DOHH2 (cell line): Measurements from ENCODE around the gene TESK2.
A peak's percentile ranks its signal among the peaks of the same experiment; 100 is the strongest.

Experiments used
- H3F3A ChIP-seq: fragments of 200-600 bp; sonication (generic), shearing (Covaris generic); 2 replicates; pipeline ENCODE4 v1.6.0; 2016; ENCODE audit warnings: antibody characterized with exemption, mild to moderate bottlenecking; ENCODE audit not compliant: control insufficient read depth, insufficient read depth
- H3K27ac ChIP-seq: fragments of 200-600 bp; sonication (generic); 2 replicates; pipeline ENCODE4 v1.5.1; 2014; ENCODE audit warnings: low read depth, mild to moderate bottlenecking, low read length, moderate library complexity
- H3K27me3 ChIP-seq: fragments of 200-600 bp; sonication (generic); 2 replicates; pipeline ENCODE4 v1.6.1; 2014; ENCODE audit warnings: mild to moderate bottlenecking, low read length, mixed read lengths; ENCODE audit not compliant: control insufficient read depth
- H3K36me3 ChIP-seq: fragments of 200-600 bp; sonication (generic); 2 replicates; pipeline ENCODE4 v1.6.1; 2014; ENCODE audit warnings: mild to moderate bottlenecking, low read length, moderate library complexity, mixed read lengths; ENCODE audit not compliant: control insufficient read depth
- H3K4me1 ChIP-seq: fragments of 200-600 bp; sonication (generic); 2 replicates; pipeline ENCODE4 v1.6.1; 2014; ENCODE audit warnings: mild to moderate bottlenecking, low read length, mixed read lengths; ENCODE audit not compliant: control insufficient read depth
- H3K4me2 ChIP-seq: fragments of 200-600 bp; sonication (generic); 2 replicates; pipeline ENCODE4 v1.6.0; 2014; ENCODE audit warnings: mild to moderate bottlenecking, low read length, moderate library complexity
- H3K4me3 ChIP-seq: fragments of 200-600 bp; sonication (generic); 2 replicates; pipeline ENCODE4 v1.5.1; 2014; ENCODE audit warnings: mild to moderate bottlenecking, low read length, mixed read lengths
- H3K79me2 ChIP-seq: fragments of 200-600 bp; sonication (generic); 2 replicates; pipeline ENCODE4 v1.6.1; 2014; ENCODE audit warnings: mild to moderate bottlenecking, low read length, mixed read lengths; ENCODE audit not compliant: control insufficient read depth
- H3K9me2 ChIP-seq: fragments of 200-600 bp; sonication (generic); replicated peaks from 2 replicates; pipeline ENCODE4 v1.6.1; 2014; ENCODE audit warnings: mild to moderate bottlenecking, low read length, mixed read lengths; ENCODE audit not compliant: control insufficient read depth
- H3K9me3 ChIP-seq: fragments of 200-600 bp; sonication (generic); 2 replicates; pipeline ENCODE4 v1.6.1; 2014; ENCODE audit warnings: antibody characterized with exemption, low read length, mixed read lengths; ENCODE audit not compliant: control insufficient read depth, insufficient read depth
- H4K20me1 ChIP-seq: fragments of 200-600 bp; sonication (generic); 2 replicates; pipeline ENCODE4 v1.6.0; 2014; ENCODE audit warnings: low read depth, mild to moderate bottlenecking, antibody characterized with exemption, low read length, moderate library complexity; ENCODE audit not compliant: control insufficient read depth, insufficient read depth
- EZH2phosphoT487 ChIP-seq: fragments of 200-600 bp; sonication (generic); IDR thresholded peaks from 2 replicates; pipeline ENCODE4 v1.6.1; 2017; ENCODE audit warnings: borderline replicate concordance, mild to moderate bottlenecking, antibody characterized with exemption, low read length, moderate library complexity, mixed read lengths
- TF ChIP-seq, protein P1 (sequence below): fragments of 200-600 bp; sonication (generic); IDR thresholded peaks from one replicate; pipeline ENCODE4 v1.5.1; 2014; ENCODE audit warnings: antibody characterized with exemption, mild to moderate bottlenecking, low read depth, low read length; ENCODE audit not compliant: poor library complexity, severe bottlenecking

Gene TESK2

DNA sequence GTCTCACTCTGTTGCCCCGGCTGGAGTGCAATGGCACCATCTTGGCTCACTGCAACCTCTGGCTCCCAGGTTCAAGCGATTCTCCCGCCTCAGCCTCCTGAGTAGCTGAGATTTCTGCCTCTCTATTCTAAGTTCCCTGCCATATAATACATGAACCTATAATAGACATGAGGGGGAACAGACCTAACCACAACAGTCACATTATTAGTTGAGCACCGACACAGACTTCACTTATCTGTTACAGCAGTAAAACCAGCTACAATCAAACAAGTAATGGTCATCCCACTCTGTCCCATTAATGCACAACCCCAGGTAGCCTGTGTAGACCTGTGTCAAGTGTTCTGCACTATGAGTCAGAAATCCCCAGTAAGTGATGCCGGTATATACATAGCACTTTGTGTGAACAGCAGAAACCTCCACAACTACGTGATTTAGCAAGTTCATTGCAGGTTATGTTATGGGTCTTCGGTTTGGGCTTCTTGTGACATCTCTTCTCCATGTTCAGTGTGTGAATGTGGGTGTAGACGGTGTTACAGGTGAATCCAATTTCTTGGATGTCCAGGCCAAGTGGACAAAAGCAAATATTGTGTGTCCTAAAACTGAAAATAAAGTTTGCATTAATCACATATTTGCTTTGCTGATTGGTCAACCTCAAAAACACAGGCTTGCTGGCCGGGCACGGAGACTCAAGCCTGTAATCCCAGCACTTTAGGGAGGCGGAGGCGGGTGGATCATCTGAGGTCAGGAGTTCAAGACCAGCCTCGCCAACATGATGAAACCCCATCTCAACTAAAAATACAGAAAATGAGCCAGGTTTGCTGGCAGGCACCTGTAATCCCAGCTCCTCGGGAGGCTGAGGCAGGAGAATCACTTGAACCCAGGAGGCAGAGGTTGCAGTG lies 12.7 kb upstream of the TESK2 start:
- Histone ChIP-seq H3K36me3 (peaks cover 19% of the 10 kb centered on the region), H3K9me2 (no peaks in the 10 kb centered on the region), H3K9me3 (no peaks in the 10 kb centered on the region), H3K27me3 (no peaks in the 10 kb centered on the region), H3K4me1 (peaks cover 20% of the 10 kb centered on the region), H3F3A (peaks cover 17% of the 10 kb centered on the region), H3K4me3 (no peak overlapping the region), H3K79me2 (peaks cover 17% of the 10 kb centered on the region), H3K4me2 (no peak overlapping the region), H4K20me1 (no peaks in the 10 kb centered on the region), H3K27ac (no peak overlapping the region)
- TF ChIP-seq, protein P1, sequence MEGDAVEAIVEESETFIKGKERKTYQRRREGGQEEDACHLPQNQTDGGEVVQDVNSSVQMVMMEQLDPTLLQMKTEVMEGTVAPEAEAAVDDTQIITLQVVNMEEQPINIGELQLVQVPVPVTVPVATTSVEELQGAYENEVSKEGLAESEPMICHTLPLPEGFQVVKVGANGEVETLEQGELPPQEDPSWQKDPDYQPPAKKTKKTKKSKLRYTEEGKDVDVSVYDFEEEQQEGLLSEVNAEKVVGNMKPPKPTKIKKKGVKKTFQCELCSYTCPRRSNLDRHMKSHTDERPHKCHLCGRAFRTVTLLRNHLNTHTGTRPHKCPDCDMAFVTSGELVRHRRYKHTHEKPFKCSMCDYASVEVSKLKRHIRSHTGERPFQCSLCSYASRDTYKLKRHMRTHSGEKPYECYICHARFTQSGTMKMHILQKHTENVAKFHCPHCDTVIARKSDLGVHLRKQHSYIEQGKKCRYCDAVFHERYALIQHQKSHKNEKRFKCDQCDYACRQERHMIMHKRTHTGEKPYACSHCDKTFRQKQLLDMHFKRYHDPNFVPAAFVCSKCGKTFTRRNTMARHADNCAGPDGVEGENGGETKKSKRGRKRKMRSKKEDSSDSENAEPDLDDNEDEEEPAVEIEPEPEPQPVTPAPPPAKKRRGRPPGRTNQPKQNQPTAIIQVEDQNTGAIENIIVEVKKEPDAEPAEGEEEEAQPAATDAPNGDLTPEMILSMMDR: no peak
- TF ChIP-seq EZH2phosphoT487: no peak

DNA sequence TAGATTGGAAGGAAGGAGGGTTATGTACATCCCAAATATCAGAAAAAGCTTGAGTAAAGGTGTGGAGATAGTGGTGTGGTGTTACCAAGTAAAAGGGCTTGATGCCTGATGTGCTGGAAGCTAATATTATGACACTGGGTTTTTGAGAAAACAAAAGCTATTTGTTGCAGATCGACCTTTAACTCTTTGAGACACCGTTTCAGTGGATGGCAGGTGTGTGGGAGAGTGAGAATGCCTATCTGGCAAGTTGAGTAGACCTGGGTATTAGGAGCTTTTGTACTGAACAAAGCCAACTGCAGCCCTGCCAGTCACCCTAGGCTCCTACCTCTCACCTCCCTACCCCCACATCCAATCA lies 10.5 kb upstream of the TESK2 start:
- H3K9me3 ChIP-seq: no peaks in the 10 kb centered on the region
- no peaks in the 10 kb centered on the region for H3K9me2 ChIP-seq
- H3K79me2 ChIP-seq: peaks cover 17% of the 10 kb centered on the region
- H3K36me3 ChIP-seq: peaks cover 4% of the 10 kb centered on the region; the same call in 1 of the 2 replicates
- H3K27me3 ChIP-seq: no peaks in the 10 kb centered on the region
- peak overlapping the region; percentile 86 for H3K4me3 ChIP-seq
- H4K20me1 ChIP-seq: no peaks in the 10 kb centered on the region
- TF ChIP-seq EZH2phosphoT487: no peak
- TF ChIP-seq, protein P1: no peak
- H3K4me2 ChIP-seq: peak overlapping the region; percentile 66
- H3F3A ChIP-seq: peaks cover 4% of the 10 kb centered on the region; the same call in 1 of the 2 replicates
- peaks cover 20% of the 10 kb centered on the region for H3K4me1 ChIP-seq
- no peak overlapping the region for H3K27ac ChIP-seq

DNA sequence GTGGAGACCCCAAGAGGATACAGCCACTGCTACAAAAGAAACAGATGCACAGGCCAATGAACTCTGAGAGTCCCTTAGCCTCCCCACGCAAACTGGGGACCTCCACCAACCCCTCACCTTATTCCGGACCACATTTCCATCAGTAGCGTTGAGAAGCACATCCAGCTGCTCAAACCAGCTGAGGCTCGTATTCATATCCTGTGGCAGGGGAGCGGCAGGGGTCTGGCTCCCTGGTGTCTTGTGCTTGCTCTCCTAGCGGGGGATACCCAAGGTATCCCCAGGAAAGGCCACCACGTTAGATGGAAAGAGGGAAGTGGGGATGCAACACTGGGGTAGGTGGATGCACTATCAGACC lies 8.4 kb upstream of the TESK2 start:
- H3K9me2 ChIP-seq: no peaks in the 10 kb centered on the region
- no peaks in the 10 kb centered on the region for H3F3A ChIP-seq
- peaks cover 20% of the 10 kb centered on the region for H3K4me1 ChIP-seq
- H3K27ac ChIP-seq: no peak overlapping the region
- H3K4me2 ChIP-seq: peak overlapping the region; percentile 95
- H3K36me3 ChIP-seq: peaks cover 4% of the 10 kb centered on the region; the same call in 1 of the 2 replicates
- TF ChIP-seq, protein P1: no peak
- TF ChIP-seq EZH2phosphoT487: no peak
- H3K4me3 ChIP-seq: peak overlapping the region; percentile 86
- no peaks in the 10 kb centered on the region for H4K20me1 ChIP-seq
- peaks cover 17% of the 10 kb centered on the region for H3K79me2 ChIP-seq
- no peaks in the 10 kb centered on the region for H3K9me3 ChIP-seq
- no peaks in the 10 kb centered on the region for H3K27me3 ChIP-seq
